Panc1 (cell line): ENCODE results near the gene WIZ.

Experiments used
- CTCF ChIP-seq: fragments of 450-650 bp; IDR thresholded peaks from 2 replicates; pipeline ENCODE4 v1.5.1; 2017; ENCODE audit warnings: mild to moderate bottlenecking
- POLR2AphosphoS5 ChIP-seq: IDR thresholded peaks from 2 replicates; pipeline ENCODE4 v1.6.1; 2012; ENCODE audit warnings: mild to moderate bottlenecking, low read depth, low read length, moderate library complexity
- REST ChIP-seq, 2 experiments: IDR thresholded peaks; 2 replicates each; pipeline ENCODE4 v1.6.1; 2011 to 2012; ENCODE audit warnings: low read depth in 2 of 2, control low read depth in 1 of 2, low read length in 1 of 2, mild to moderate bottlenecking in 1 of 2, moderate library complexity in 1 of 2; ENCODE audit not compliant: insufficient read depth in 1 of 2
- SIN3A ChIP-seq: IDR thresholded peaks from 2 replicates; pipeline ENCODE4 v1.6.1; 2012; ENCODE audit warnings: low read depth, mild to moderate bottlenecking, low read length, moderate library complexity, borderline replicate concordance; ENCODE audit not compliant: insufficient read depth
- TCF7L2 ChIP-seq: IDR thresholded peaks from 2 replicates; pipeline ENCODE4 v1.6.1; 2011; ENCODE audit warnings: mild to moderate bottlenecking, low read depth, low read length, inconsistent platforms

- TF ChIP-seq POLR2AphosphoS5, result no peak
- no peak for TF ChIP-seq CTCF
- no peak for TF ChIP-seq REST (IDR thresholded peaks at IDR 0.05; ENCODE audit: insufficient read depth in 1 of 2, low read depth in 2 of 2, low read length in 1 of 2)
- no peak for TF ChIP-seq TCF7L2
- TF ChIP-seq SIN3A, result no peak
Measured at GRCh38 chr19:15439821-15440641, 9.7 kb downstream of the WIZ start.
